PFSK-1 (cell line): Measurements from ENCODE around the gene HLCS.

Experiments
- POLR2AphosphoS5 ChIP-seq: IDR thresholded peaks from 2 replicates; pipeline ENCODE4 v1.6.1; 2012; ENCODE audit warnings: low read depth, mild to moderate bottlenecking, control low read depth, low read length, moderate library complexity
- SIN3A ChIP-seq: IDR thresholded peaks from 2 replicates; pipeline ENCODE4 v1.6.1; 2012; ENCODE audit warnings: mild to moderate bottlenecking, low read length, moderate library complexity, borderline replicate concordance; ENCODE audit not compliant: insufficient read depth
- TAF1 ChIP-seq: IDR thresholded peaks from 2 replicates; pipeline ENCODE4 v1.6.1; 2012; ENCODE audit warnings: low read length, control low read depth, borderline replicate concordance; ENCODE audit not compliant: insufficient read depth
- TF ChIP-seq, protein P1 (sequence below), 2 experiments: IDR thresholded peaks; 2 replicates each; pipeline versions ENCODE4 v1.6.1 to v1.8.0; 2011 to 2012; ENCODE audit warnings: low read depth in 2 of 2, low read length in 2 of 2, control low read depth in 1 of 2, inconsistent platforms in 1 of 2, mild to moderate bottlenecking in 1 of 2, moderate library complexity in 1 of 2; ENCODE audit not compliant: insufficient read depth in 1 of 2

- TF ChIP-seq POLR2AphosphoS5 (no peak), SIN3A (no peak), TAF1 (no peak)
- TF ChIP-seq, protein P1, sequence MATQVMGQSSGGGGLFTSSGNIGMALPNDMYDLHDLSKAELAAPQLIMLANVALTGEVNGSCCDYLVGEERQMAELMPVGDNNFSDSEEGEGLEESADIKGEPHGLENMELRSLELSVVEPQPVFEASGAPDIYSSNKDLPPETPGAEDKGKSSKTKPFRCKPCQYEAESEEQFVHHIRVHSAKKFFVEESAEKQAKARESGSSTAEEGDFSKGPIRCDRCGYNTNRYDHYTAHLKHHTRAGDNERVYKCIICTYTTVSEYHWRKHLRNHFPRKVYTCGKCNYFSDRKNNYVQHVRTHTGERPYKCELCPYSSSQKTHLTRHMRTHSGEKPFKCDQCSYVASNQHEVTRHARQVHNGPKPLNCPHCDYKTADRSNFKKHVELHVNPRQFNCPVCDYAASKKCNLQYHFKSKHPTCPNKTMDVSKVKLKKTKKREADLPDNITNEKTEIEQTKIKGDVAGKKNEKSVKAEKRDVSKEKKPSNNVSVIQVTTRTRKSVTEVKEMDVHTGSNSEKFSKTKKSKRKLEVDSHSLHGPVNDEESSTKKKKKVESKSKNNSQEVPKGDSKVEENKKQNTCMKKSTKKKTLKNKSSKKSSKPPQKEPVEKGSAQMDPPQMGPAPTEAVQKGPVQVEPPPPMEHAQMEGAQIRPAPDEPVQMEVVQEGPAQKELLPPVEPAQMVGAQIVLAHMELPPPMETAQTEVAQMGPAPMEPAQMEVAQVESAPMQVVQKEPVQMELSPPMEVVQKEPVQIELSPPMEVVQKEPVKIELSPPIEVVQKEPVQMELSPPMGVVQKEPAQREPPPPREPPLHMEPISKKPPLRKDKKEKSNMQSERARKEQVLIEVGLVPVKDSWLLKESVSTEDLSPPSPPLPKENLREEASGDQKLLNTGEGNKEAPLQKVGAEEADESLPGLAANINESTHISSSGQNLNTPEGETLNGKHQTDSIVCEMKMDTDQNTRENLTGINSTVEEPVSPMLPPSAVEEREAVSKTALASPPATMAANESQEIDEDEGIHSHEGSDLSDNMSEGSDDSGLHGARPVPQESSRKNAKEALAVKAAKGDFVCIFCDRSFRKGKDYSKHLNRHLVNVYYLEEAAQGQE (IDR thresholded peaks at IDR 0.05; ENCODE audit: insufficient read depth in 1 of 2, low read depth in 2 of 2, low read length in 2 of 2) = no peak
These were observed 223.0 kb downstream of the HLCS start for GRCh38 chr21:36743446-36743845.
